GM12872 (cell line): Measurements from ENCODE around the gene DUS2.

ENCODE experiments used
- TF ChIP-seq, protein P1 (sequence below): IDR thresholded peaks from 3 replicates; pipeline ENCODE4 v1.5.1; 2011; ENCODE audit warnings: low read depth, mild to moderate bottlenecking, low read length, moderate library complexity; ENCODE audit not compliant: insufficient read depth

DUS2 gene

DNA sequence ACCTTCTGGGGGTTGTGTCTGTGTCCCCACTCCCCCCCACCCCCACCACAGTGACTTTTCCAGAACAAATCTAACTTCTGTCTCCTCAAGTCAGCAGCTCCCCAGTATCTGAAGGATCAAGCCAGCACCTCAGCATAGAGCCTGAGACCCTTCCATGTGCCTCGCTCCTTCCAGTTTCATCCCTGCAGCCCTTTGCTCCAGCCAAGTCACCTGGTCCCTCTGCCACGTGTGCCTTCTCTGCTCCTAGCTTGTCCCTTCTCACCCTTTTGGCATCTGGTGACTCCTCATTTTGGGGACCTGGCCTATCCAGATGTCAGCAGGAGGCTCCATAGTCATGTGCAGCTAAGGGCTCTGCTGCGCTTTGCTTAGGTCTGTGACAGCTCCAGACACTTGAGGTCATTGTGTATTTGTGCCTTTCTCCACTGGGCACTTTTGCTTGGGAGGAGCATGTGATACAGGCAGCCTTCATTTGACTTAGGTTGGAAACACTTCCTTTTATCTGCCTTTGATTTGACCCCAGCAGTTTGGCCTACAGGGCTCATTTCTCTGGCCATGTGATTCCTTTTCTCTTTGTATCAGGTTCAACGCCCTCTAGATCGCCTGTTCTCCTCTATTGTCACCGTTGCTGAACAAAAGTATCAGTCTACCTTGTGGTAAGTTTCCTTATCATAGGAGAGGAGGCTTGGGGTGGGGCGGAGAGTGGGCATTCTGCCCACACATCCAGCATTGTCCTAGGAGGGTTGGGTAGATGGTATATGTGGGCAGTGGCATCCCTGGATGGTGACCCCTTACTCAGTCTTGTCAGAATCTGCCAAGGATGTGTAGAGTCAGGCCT is 55.0 kb downstream of the DUS2 start:
- TF ChIP-seq, protein P1, sequence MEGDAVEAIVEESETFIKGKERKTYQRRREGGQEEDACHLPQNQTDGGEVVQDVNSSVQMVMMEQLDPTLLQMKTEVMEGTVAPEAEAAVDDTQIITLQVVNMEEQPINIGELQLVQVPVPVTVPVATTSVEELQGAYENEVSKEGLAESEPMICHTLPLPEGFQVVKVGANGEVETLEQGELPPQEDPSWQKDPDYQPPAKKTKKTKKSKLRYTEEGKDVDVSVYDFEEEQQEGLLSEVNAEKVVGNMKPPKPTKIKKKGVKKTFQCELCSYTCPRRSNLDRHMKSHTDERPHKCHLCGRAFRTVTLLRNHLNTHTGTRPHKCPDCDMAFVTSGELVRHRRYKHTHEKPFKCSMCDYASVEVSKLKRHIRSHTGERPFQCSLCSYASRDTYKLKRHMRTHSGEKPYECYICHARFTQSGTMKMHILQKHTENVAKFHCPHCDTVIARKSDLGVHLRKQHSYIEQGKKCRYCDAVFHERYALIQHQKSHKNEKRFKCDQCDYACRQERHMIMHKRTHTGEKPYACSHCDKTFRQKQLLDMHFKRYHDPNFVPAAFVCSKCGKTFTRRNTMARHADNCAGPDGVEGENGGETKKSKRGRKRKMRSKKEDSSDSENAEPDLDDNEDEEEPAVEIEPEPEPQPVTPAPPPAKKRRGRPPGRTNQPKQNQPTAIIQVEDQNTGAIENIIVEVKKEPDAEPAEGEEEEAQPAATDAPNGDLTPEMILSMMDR: no peak

DNA sequence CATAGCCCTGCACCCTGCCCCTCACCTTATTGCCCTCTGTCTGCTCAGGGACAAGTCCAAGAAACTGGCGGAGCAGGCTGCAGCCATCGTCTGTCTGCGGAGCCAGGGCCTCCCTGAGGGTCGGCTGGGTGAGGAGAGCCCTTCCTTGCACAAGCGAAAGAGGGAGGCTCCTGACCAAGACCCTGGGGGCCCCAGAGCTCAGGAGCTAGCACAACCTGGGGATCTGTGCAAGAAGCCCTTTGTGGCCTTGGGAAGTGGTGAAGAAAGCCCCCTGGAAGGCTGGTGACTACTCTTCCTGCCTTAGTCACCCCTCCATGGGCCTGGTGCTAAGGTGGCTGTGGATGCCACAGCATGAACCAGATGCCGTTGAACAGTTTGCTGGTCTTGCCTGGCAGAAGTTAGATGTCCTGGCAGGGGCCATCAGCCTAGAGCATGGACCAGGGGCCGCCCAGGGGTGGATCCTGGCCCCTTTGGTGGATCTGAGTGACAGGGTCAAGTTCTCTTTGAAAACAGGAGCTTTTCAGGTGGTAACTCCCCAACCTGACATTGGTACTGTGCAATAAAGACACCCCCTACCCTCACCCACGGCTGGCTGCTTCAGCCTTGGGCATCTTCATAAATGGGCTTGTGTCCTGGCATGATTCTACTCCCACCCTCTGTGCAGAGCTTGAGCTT is 55.8 kb downstream of the DUS2 start:
- TF ChIP-seq, protein P1: no peak

DNA sequence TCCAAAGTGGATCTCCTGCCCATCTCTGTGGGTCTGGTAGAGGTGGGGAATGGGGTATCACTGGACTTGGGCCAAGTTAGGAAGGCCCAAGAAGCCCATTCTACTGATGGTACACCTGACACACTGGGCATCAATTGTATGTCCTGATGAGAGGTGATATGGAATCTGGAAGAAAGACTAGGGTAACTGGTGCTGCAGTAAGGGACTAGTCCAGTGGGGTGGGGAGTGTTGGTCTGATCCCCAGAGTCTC is 56.2 kb downstream of the DUS2 start:
- TF ChIP-seq, protein P1: no peak

DNA sequence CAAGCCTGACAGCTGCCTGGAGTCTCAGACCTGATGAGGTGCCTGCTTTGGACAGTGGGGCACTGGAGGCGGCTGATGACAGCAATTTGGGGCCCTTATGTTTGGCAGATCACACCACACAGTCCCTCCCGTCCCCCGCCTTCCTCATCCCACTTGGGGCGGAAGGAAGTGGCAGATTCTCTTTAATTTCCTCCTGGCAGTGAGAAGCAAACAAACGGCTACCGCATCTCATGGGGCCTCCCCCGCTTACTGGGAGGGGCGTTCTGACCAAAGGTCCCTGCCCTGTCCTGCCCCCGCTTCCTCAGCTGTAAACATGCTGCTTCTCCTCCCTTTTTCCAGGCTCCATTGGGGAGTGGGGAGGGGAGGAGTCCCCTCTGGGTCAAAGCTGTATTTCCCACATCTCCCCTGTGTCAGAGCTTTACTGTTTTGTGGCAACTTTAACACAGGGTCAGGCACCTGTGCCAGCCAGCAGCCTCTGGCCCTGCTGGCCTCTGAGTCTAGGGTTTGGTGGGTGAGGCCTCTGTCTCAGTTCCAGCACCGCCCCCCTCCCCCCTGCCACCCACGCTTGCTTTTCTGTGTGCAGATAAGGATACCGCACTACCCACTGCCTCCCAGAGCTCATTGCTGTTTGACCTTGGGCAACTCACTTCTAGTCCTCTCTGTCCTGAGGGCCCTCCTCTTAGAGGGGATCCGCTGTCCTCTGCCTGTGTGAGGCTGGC is 56.7 kb downstream of the DUS2 start:
- TF ChIP-seq, protein P1: no peak

DNA sequence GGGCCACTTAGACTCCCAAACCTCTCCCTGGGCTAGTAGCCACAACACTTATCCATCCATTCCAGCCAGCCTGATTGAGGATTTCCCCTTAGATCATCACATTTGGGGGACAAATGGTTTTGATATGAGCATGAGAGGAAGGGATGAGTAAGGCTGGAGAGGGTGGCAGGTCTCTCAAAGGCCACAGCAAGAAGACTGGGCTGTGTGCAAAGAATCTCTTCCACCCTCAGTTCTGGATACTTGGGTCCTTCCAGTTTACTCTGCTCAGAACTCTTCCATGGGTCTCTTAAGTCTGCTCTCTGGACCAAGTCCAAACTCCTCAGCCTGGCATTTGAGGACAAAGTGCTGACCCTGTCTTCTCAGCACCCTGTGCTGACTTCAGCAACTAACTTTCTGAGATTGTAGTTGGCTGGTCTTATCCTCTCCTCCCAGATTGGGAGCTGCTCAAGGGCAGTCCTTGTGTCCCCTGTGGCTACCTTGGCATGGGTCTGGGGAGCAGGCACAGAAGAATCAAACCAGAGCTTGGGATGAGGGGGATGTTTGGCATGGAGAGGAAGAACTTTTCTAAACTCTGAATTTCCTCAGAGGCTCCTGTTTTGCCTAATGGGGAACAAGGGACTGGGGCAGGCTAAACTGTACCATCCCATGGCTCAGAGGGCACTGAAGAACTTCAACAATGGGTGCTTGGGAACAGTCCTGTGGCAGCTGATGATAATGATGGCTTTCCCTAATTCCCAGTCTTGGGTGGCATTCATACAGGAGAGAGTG is 59.0 kb downstream of the DUS2 start:
- TF ChIP-seq, protein P1: no peak

DNA sequence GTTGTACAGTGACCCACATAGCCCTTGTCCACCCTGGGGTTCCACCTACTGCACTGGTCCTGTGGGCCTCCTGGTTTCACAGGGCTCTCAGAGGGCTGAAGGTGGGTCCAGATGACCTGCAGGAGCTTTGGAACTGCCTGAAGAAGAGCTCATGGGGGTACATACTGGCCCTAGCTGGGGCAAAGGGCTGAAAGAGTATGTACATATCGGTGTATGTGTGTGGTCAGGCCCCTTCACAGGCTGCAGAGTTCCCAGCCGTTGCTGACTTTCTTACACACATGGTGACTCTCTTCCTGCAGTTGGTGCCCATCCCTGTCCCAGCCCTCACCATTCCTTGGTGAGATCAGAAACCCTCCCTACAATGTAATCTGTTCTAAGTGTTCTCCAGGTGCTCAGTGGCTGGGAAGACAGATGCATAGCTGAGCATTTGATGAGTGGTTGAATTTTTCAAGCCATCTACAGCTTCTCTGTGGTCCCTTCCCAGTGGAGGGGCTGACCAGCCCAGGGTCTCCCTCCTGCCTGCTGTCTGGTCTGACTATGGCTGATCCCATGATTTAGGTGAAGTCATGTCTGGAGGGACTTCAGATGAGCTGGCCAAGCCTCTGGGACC is 59.6 kb downstream of the DUS2 start:
- TF ChIP-seq, protein P1: no peak
